H1 (cell line): ENCODE data around the gene CST9L.

Source experiments
- GABPA ChIP-seq: IDR thresholded peaks from 2 replicates; pipeline ENCODE4 v1.6.1; 2011; ENCODE audit warnings: mild to moderate bottlenecking, low read length, moderate library complexity, borderline replicate concordance; ENCODE audit not compliant: insufficient read depth
- MAFK ChIP-seq: IDR thresholded peaks from 2 replicates; pipeline ENCODE4 v1.6.1; 2012; ENCODE audit warnings: low read depth, mild to moderate bottlenecking, improper control_type of control experiment, low read length
- RNF2 ChIP-seq: fragments of 200-900, 300-1000 bp; sonication (generic); IDR thresholded peaks from 2 replicates; pipeline ENCODE4 v1.7.1; 2016; ENCODE audit warnings: borderline replicate concordance, low read depth, mild to moderate bottlenecking, antibody characterized with exemption, low read length; ENCODE audit not compliant: poor library complexity, severe bottlenecking; ENCODE audit errors: missing control alignments

- no peak for TF ChIP-seq RNF2
- TF ChIP-seq GABPA, result no peak
- no peak for TF ChIP-seq MAFK
These were observed 45.4 kb upstream of the CST9L start for GRCh38 chr20:23613676-23614075.
